ENCODE results near the gene AOAH. TPM values are rescaled to one million over a fixed set of nuclear protein-coding genes. Genes with fewer than 3 reads are reported as not detected.

AOAH gene
- total and polyA plus RNA-seq, 2 of the 13 experiments (the other 11 are each of a cell fraction or from before 2014, with no cell fraction given) = not detected

GRCh38 chr7:36535866-36536664, 188.2 kb downstream of the AOAH start (continued):
- TF ChIP-seq ZNF407 (CRISPR knock-in tag; IDR thresholded peaks at IDR 0.05; ENCODE audit: not compliant biosample characterization) (no peak), ZIK1 (CRISPR knock-in tag; IDR thresholded peaks at IDR 0.05; ENCODE audit: borderline replicate concordance, low read depth) (no peak), HNRNPL (IDR thresholded peaks at IDR 0.05; ENCODE audit: low read depth, low read length) (no peak), REPIN1 (CRISPR knock-in tag; IDR thresholded peaks at IDR 0.05; ENCODE audit: borderline replicate concordance, low read depth) (no peak), NFIC (IDR thresholded peaks at IDR 0.05; ENCODE audit: low read length) (no peak), GATAD1 (CRISPR knock-in tag; IDR thresholded peaks at IDR 0.05) (no peak), ZNF605 (CRISPR knock-in tag; IDR thresholded peaks at IDR 0.05) (no peak), ARID5B (CRISPR knock-in tag; IDR thresholded peaks at IDR 0.05) (no peak), NFYB (CRISPR knock-in tag; IDR thresholded peaks at IDR 0.05) (no peak), AHR (CRISPR knock-in tag; IDR thresholded peaks at IDR 0.05) (no peak), ZNF619 (CRISPR knock-in tag; IDR thresholded peaks at IDR 0.05) (no peak)

Measured in HepG2 (cell line).